Head of caudate nucleus (tissue), 42 donors: ENCODE results near the gene PDSS2.
"Not testable (repeated sequence)": the region's sequence is repeated elsewhere in the genome, so short reads cannot be mapped to it uniquely, and the experiment has no call there.

Experiments used
- DNase-seq, 42 donors: peaks; one replicate each; pipeline versions ENCODE4 v3.0.0 to v3.0.0-alpha.2; 2020 to 2021; ENCODE audit warnings: mixed read lengths in 7 of 42
- intact Hi-C: fragments of 100-400 bp; cut with DNase I; formaldehyde crosslinking; loops from one replicate; pipeline ENCODE4 v1.15.0; 2022

The PDSS2 gene

GRCh38 chr6:107214655-107215054, 244.7 kb downstream of the PDSS2 start:
- intact Hi-C loops, result no loop called here
- DNase-seq, result no peak

GRCh38 chr6:107209406-107210305, 249.7 kb downstream of the PDSS2 start:
- no peak for DNase-seq
- intact Hi-C loops, result no loop called here

GRCh38 chr6:107207251-107207873, 252.0 kb downstream of the PDSS2 start:
- DNase-seq, result no peak
- intact Hi-C loops, result no loop called here

GRCh38 chr6:107205058-107205998, 254.0 kb downstream of the PDSS2 start:
- DNase-seq, result no peak
- intact Hi-C loops, result no loop called here

GRCh38 chr6:107202876-107203468, 256.4 kb downstream of the PDSS2 start:
- no peak for DNase-seq

GRCh38 chr6:107198631-107199416, 260.5 kb downstream of the PDSS2 start:
- DNase-seq, result no peak
- intact Hi-C loops, result no loop called here

More at GRCh38 chr6:107202876-107203468, 256.4 kb downstream of the PDSS2 start:
- intact Hi-C loops, result no loop called here

GRCh38 chr6:107196152-107196551, 263.2 kb downstream of the PDSS2 start:
- DNase-seq, result no peak
- intact Hi-C loops, result no loop called here

GRCh38 chr6:107194723-107195122, 264.6 kb downstream of the PDSS2 start:
- DNase-seq, intact Hi-C loops: not testable (repeated sequence)

GRCh38 chr6:107192830-107193229, 266.5 kb downstream of the PDSS2 start:
- no peak for DNase-seq
- intact Hi-C loops, result no loop called here

GRCh38 chr6:107187630-107188029, 271.7 kb downstream of the PDSS2 start:
- intact Hi-C loops, result no loop called here
- DNase-seq, result no peak

- DNase-seq, result no peak
- intact Hi-C loops, result no loop called here
Measured at GRCh38 chr6:107186047-107186446, 273.3 kb downstream of the PDSS2 start.

- intact Hi-C loops, result no loop called here
- DNase-seq, result peak in 23 of 42 donors; percentile 3 to 56 (median 16)
Measured at GRCh38 chr6:107185391-107185970, 273.9 kb downstream of the PDSS2 start.

GRCh38 chr6:107184435-107184834, 274.9 kb downstream of the PDSS2 start:
- intact Hi-C loops, result no loop called here
- DNase-seq, result no peak

GRCh38 chr6:107180099-107180498, 279.3 kb downstream of the PDSS2 start:
- intact Hi-C loops, result no loop called here

GRCh38 chr6:107179004-107179403, 280.4 kb downstream of the PDSS2 start:
- intact Hi-C loops, result no loop called here
- peak in 16 of 42 donors; percentile 5 to 51 (median 19) for DNase-seq

More at GRCh38 chr6:107180099-107180498, 279.3 kb downstream of the PDSS2 start:
- no peak for DNase-seq

- DNase-seq, result no peak
- intact Hi-C loops, result no loop called here
Measured at GRCh38 chr6:107173779-107174178, 285.6 kb downstream of the PDSS2 start.

GRCh38 chr6:107171513-107171912, 287.9 kb downstream of the PDSS2 start:
- intact Hi-C loops, result no loop called here
- DNase-seq, result no peak

- intact Hi-C loops, DNase-seq: not testable (repeated sequence)
Measured at GRCh38 chr6:107164299-107164698, 295.1 kb downstream of the PDSS2 start.
